Measurements from ENCODE around the gene SIRPG. TPM values are rescaled to one million over a fixed set of nuclear protein-coding genes. Genes with fewer than 3 reads are reported as not detected.
A peak's percentile ranks its signal among the peaks of the same experiment; 100 is the strongest.

SIRPG gene
- total RNA-seq, 1 donor from 2014 or later: 0.20 TPM

GRCh38 chr20:1674361-1674760 is 16.8 kb upstream of the SIRPG start:
- intact Hi-C loops (cut with micrococcal nuclease): no loop called here
- ATAC-seq: no peak
- no peak for DNase-seq

DNA sequence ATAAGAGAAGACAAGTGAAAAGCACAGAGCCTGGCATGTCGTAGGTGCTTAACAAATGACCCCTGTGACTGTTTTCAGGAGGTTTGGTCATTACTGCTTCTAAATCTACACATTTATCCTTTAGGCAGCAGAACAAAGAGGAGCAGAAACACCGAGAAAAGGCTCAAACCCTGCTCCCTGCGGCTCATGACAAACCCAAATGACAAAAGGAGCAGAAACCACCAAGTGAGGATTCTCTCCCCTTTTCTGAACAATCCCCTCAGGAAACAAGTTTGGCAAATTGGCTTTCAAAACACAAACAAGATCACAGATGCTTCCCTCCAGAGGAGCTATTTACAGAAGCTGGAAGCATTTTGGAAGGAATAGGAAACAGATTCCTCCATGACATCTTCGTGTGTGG is 15.8 kb upstream of the SIRPG start:
- DNase-seq (no peak), ATAC-seq (no peak)
- intact Hi-C loops (cut with micrococcal nuclease): no loop called here

- no peak for ATAC-seq
- no peak for DNase-seq
- intact Hi-C loops (cut with micrococcal nuclease): no loop called here
Observed at GRCh38 chr20:1672728-1673127, 15.1 kb upstream of the SIRPG start.

DNA sequence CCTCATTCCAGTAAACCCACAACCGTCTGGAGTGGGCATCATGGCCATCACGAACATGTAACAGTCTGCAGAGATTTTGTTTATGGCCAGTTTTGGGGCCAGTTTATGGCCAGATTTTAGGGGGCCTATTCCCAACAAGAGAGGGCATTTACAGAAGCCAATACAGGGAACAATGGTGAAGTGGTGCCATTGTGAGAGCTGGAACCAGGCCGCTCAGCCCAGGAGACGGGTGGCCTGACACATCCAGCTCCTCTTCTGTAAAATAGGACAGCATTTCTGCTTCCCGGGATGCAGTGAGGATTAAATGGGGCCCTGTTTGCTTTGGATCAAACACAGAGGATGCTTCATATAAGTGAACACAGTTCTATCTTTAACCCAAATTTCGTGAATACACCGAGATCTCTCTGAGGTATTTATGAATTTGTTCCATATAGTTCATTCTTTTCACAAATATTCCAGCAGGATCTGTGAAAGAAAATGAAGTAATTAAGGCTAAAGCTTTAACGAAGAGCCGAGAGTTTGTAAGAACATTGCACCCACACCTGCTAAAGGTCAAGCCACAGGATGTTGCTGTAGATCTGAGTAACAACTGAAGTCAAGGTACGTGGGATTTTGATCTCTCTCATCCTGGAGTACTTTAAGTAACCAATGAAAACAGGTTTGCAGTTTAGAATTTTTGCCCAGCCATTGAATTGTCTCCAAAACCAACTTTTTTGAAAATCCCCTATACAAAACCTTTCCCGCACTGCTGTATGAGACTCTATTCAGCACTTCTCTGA is 14.5 kb upstream of the SIRPG start:
- intact Hi-C loops (cut with micrococcal nuclease): no loop called here
- ATAC-seq (no peak), DNase-seq (no peak)

GRCh38 chr20:1669304-1669703 is 11.7 kb upstream of the SIRPG start:
- DNase-seq (peak; percentile 55), ATAC-seq (peak; percentile 56)
- intact Hi-C loops (cut with micrococcal nuclease): no loop called here

DNA sequence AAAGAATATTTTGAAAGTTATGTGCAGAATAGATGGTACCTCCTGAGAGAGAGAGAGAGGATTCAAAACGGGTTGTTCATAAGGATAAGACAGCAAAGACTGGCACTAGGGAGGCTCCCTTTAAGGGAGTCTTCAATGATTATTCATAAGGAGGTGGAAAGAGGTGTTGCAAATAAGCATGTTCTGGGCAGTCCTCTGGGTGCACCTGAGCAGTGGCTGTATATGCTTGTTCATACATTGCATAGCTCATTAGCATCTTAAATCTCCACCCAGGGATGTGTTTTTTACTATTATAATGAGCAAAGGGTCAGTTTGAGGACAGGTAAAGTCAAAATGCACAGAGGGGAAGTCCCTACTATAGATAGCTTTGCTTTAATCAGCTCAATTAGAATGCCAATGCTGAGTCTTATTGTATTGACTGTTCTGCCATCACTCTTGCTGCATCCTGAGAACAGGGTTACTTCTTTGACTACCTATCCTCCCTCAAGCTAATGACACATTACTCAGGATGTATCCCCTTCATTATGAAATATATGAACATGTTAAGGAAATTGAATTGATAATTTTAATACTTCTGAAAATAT is 10.0 kb upstream of the SIRPG start:
- DNase-seq (no peak), ATAC-seq (no peak)
- intact Hi-C loops (cut with micrococcal nuclease): no loop called here

DNA sequence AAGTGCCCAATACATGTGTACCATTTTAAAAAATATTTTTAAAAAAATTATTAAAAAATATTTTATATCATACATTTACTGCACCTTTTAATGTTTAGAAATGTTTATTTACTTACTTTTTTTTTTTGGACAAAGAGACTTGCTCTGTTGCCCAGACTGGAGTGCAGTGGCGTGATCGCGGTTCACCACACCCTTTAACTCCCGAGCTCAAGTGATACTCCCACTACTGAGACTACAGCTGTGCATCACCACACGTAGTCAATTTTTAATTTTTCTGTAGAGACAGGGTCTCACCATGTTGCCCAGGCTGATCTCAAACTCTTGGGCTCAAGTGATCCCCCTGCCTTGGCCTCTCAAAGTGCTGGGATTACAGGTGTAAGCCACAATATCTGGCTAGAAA is 9.2 kb upstream of the SIRPG start:
- ATAC-seq (no peak), DNase-seq (no peak)
- intact Hi-C loops (cut with micrococcal nuclease): no loop called here

DNA sequence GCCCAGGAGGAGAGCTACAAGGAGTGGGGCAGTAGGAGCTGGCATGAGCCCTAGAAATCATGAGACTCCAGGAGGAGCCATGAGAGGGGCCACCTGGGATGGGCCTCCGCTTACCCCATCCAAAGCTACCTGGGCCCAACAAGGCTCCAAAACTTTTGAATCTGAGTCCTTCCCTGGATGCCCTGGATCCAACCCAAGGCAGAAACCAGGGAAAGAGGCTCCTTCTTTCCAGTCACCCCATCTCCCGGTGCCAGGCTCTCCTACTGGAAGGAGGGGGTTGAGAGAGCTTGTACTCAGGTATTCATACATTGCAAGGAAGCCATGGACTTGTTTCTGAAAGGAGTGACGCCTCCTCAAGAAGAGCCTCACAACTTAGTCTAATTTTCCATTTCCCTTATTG is 7.8 kb upstream of the SIRPG start:
- intact Hi-C loops (cut with micrococcal nuclease): no loop called here
- no peak for DNase-seq
- ATAC-seq: no peak

GRCh38 chr20:1664911-1665310 is 7.3 kb upstream of the SIRPG start:
- DNase-seq (no peak), ATAC-seq (no peak)
- intact Hi-C loops (cut with micrococcal nuclease): no loop called here

DNA sequence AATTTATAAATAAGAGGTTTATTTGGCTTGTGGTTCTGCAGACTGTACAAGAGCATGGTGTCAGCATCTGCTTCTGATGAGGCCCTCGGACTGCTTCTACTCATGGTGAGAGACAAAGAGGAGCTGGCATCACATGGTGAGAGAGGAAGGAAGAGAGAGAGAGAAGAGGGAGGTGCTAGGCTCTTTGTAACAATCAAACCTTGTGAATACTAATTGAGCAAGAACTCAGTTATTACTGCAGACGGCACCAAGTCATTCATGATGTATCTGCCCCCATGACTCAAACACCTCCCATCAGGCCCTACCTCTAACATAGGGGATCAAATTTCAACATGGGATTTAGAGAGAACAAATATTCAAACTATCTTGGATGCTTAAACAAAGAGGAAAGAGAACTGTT is 6.3 kb upstream of the SIRPG start:
- DNase-seq (no peak), ATAC-seq (no peak)
- intact Hi-C loops (cut with micrococcal nuclease): no loop called here

- DNase-seq (no peak), ATAC-seq (no peak)
- intact Hi-C loops (cut with micrococcal nuclease): no loop called here
Observed at GRCh38 chr20:1661542-1662299, 4.1 kb upstream of the SIRPG start.

DNA sequence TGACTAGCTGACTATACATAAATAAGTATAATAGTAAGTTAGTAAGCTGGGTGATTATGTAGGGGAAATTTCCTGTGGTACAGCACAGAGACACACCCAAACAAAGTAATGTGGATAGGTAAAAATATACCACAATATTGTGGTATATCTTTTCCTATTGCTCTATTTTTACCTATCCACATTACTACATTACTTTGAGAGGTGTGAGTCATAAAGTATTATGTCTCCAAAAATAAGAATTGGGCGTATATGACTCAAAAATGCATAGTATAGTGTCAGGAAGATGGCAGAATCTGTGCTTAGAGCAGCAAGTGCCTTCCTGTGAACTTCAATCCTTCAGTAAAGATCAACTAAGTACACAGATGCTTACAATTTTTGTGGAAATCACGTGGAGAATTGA is 2.7 kb upstream of the SIRPG start:
- DNase-seq (no peak), ATAC-seq (no peak)
- intact Hi-C loops (cut with micrococcal nuclease): no loop called here

- intact Hi-C loops (cut with micrococcal nuclease): no loop called here
- ATAC-seq (no peak), DNase-seq (no peak)
Observed at GRCh38 chr20:1656844-1657243, 735 bp downstream of the SIRPG start.

GRCh38 chr20:1654996-1655395 is 2.6 kb downstream of the SIRPG start:
- intact Hi-C loops (cut with micrococcal nuclease): no loop called here
- ATAC-seq: no peak
- no peak for DNase-seq

DNA sequence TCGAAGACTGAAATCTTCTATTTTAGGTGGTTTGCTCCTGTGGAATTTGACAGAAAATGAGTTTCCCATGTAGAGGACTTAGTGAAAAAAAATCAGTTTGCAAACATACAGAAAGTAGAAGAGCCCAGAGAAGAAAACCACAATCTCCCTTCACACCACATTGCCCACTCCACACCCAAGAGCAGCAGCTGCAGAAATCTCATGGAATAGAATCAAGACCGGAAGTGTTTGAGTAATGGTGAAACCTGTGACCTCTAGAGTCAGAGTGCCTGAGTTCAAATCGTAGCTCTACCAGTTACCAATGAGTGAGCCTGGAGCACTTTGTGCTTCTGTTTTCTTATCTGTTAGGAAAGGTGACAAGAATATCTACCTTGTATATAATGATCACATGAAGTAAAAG is 4.6 kb downstream of the SIRPG start:
- DNase-seq (no peak), ATAC-seq (no peak)
- intact Hi-C loops (cut with micrococcal nuclease): no loop called here

GRCh38 chr20:1652104-1652503 is 5.5 kb downstream of the SIRPG start:
- intact Hi-C loops (cut with micrococcal nuclease): no loop called here
- ATAC-seq (no peak), DNase-seq (no peak)

- intact Hi-C loops (cut with micrococcal nuclease): no loop called here
- ATAC-seq: no peak
- no peak for DNase-seq
Observed at GRCh38 chr20:1651268-1652058, 6.1 kb downstream of the SIRPG start.

- ATAC-seq: no peak
- no peak for DNase-seq
- intact Hi-C loops (cut with micrococcal nuclease): no loop called here
Observed at GRCh38 chr20:1648101-1648500, 9.5 kb downstream of the SIRPG start.

GRCh38 chr20:1646975-1647431 is 10.6 kb downstream of the SIRPG start:
- no peak for DNase-seq
- intact Hi-C loops (cut with micrococcal nuclease): no loop called here
- ATAC-seq: no peak

Data from left ventricle myocardium superior (tissue), 1 donor.